HepG2 (cell line): ENCODE measurements around the gene ST14. TPM values are rescaled to one million over a fixed set of nuclear protein-coding genes. Genes with fewer than 3 reads are reported as not detected.

Source experiments
- HIC2 ChIP-seq: sonication (generic); formaldehyde crosslinking; IDR thresholded peaks from 2 replicates; pipeline ENCODE4 v1.9.0; 2022; ENCODE audit warnings: low read depth, missing genetic modification reagents
- HOXD1 ChIP-seq: sonication (generic); formaldehyde crosslinking; IDR thresholded peaks from 2 replicates; pipeline ENCODE4 v1.5.0; 2020; ENCODE audit warnings: missing genetic modification reagents
- LCORL ChIP-seq, 2 experiments: fragments of 450-650 bp in 1 of 2; sonication (generic) in 1 of 2; formaldehyde crosslinking in 1 of 2; IDR thresholded peaks; 2 replicates each; pipeline versions ENCODE4 v1.5.0 to v1.6.1; 2017 to 2020; ENCODE audit warnings: antibody characterized with exemption in 1 of 2, missing genetic modification reagents in 1 of 2
- NFYB ChIP-seq: sonication (generic); formaldehyde crosslinking; IDR thresholded peaks from 2 replicates; pipeline ENCODE4 v1.4.0; 2020; ENCODE audit warnings: missing genetic modification reagents
- PAWR ChIP-seq: sonication (generic); formaldehyde crosslinking; IDR thresholded peaks from 2 replicates; pipeline ENCODE4 v1.4.0; 2020; ENCODE audit warnings: missing genetic modification reagents, mild to moderate bottlenecking, borderline replicate concordance
- PPARG ChIP-seq: conservative IDR thresholded peaks from 2 replicates; pipeline ENCODE4 v1.6.1; 2016; ENCODE audit warnings: missing biosample characterization, missing genetic modification reagents
- TEAD3 ChIP-seq: optimal IDR thresholded peaks from 2 replicates; pipeline ENCODE3; 2016; ENCODE audit warnings: borderline replicate concordance
- TOPORS ChIP-seq: sonication (generic); formaldehyde crosslinking; IDR thresholded peaks from 2 replicates; pipeline ENCODE4 v1.8.0; 2023; ENCODE audit warnings: mild to moderate bottlenecking, missing genetic modification reagents
- U2AF2 ChIP-seq: fragments of 200-400 bp; formaldehyde crosslinking; IDR thresholded peaks from 2 replicates; pipeline ENCODE4 v1.6.1; 2017; ENCODE audit warnings: low read depth, mild to moderate bottlenecking, low read length
- ZFP37 ChIP-seq: sonication (generic); formaldehyde crosslinking; IDR thresholded peaks from 2 replicates; pipeline ENCODE4 v1.4.0; 2020; ENCODE audit warnings: missing genetic modification reagents, borderline replicate concordance
- ZFYVE20 ChIP-seq: sonication (generic); formaldehyde crosslinking; IDR thresholded peaks from 2 replicates; pipeline ENCODE4 v1.8.0; 2023; ENCODE audit warnings: low read depth, mild to moderate bottlenecking, moderate library complexity, missing genetic modification reagents, borderline replicate concordance
- ZNF225 ChIP-seq: sonication (generic); formaldehyde crosslinking; IDR thresholded peaks from 2 replicates; pipeline ENCODE4 v1.4.0; 2020; ENCODE audit warnings: mild to moderate bottlenecking, missing genetic modification reagents
- ZNF30 ChIP-seq: sonication (generic); formaldehyde crosslinking; IDR thresholded peaks from 2 replicates; pipeline ENCODE4 v1.5.0; 2020; ENCODE audit warnings: mild to moderate bottlenecking, missing genetic modification reagents
- ZNF367 ChIP-seq: sonication (generic); formaldehyde crosslinking; IDR thresholded peaks from 2 replicates; pipeline ENCODE4 v1.4.0; 2020; ENCODE audit warnings: missing genetic modification reagents, borderline replicate concordance
- ZNF567 ChIP-seq: sonication (generic); formaldehyde crosslinking; IDR thresholded peaks from 2 replicates; pipeline ENCODE4 v1.8.1; 2023; ENCODE audit warnings: mild to moderate bottlenecking, missing genetic modification reagents, borderline replicate concordance
- ZNF577 ChIP-seq: sonication (generic); formaldehyde crosslinking; IDR thresholded peaks from 2 replicates; pipeline ENCODE4 v1.4.0; 2020; ENCODE audit warnings: mild to moderate bottlenecking, low read depth, missing genetic modification reagents, borderline replicate concordance
- ZNF781 ChIP-seq: sonication (generic); formaldehyde crosslinking; IDR thresholded peaks from 2 replicates; pipeline ENCODE4 v1.5.1; 2020; ENCODE audit warnings: borderline replicate concordance, mild to moderate bottlenecking, missing genetic modification reagents; ENCODE audit errors: not compliant biosample characterization
- ZNF800 ChIP-seq: sonication (generic); formaldehyde crosslinking; IDR thresholded peaks from 2 replicates; pipeline ENCODE4 v1.4.0; 2020; ENCODE audit warnings: missing genetic modification reagents
- polyA plus RNA-seq, 8 experiments: library from polyadenylated mRNA; depleted of rRNA in 3 of 8; stranded (reverse) in 7 of 8; unstranded in 1 of 8; fragments of >200 nt; fragmentation: Illumina TruSeq in 4 of 8; extraction: Trizol in 4 of 8; gene quantifications; 2 replicates each; pipeline versions ENCODE4 v1.2.1 to v1.2.3, GENCODE V29; 2011 to 2016; ENCODE audit warnings: low read depth in 4 of 8, missing spikeins in 1 of 8, mixed read lengths in 1 of 8; ENCODE audit not compliant: insufficient read depth in 1 of 8
- total RNA-seq, 5 experiments: library from RNA; depleted of rRNA; stranded (reverse); fragments of >200 nt; fragmentation: Illumina TruSeq; extraction: Trizol; gene quantifications; 2 replicates each; pipeline ENCODE4 v1.2.3, GENCODE V29; 2016; ENCODE audit warnings: low read depth in 1 of 5
- TF ChIP-seq, protein P1 (sequence below): sonication (generic); formaldehyde crosslinking; IDR thresholded peaks from 2 replicates; pipeline ENCODE4 v1.4.0; 2020; ENCODE audit warnings: mild to moderate bottlenecking, missing genetic modification reagents, borderline replicate concordance

The ST14 gene
- total and polyA plus RNA-seq, 2 of the 13 experiments (the other 11 are each of a cell fraction or from before 2014, with no cell fraction given) = 0.88 to 1.4 TPM

DNA sequence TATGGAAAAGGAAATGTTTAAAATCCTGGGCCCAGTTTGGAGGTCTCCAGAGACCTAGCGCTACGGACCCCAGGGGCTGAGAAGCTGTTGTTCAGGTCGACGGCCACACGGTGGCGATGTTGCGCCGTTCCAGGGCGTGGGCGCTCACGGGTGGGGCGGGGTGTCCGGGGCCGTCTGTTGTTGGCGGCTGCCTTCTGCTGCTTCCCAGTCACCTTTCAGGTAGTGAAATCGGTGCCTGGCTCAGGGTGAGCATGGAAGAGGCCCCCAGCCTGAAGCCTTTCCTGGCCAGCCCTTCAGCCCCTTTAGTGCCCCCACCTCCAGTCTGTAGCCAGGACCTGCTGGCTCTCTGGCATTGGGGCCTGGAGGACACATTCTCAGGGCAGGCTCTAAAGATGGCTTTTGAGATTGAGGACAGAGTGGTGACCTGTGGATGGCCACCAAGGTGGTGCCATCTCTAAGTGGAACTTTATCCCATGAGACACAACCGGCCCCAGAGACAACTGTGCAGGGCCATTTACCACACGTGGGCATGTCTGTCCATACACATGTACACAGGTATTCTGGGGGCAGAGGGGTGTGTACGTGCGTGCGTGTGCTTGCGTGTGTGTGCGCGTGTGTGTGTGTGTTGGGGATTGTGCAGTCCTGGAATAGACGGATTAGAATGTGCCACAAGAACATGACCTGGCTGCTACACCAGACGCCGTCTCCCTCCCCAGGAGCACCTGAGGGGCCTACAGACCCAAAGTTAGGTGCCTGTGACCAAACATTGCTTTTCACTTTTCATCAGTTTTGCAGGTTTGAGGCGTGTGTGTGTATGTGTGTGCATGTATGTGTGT is 53.8 kb downstream of the ST14 start (continued):
- TF ChIP-seq, protein P1, sequence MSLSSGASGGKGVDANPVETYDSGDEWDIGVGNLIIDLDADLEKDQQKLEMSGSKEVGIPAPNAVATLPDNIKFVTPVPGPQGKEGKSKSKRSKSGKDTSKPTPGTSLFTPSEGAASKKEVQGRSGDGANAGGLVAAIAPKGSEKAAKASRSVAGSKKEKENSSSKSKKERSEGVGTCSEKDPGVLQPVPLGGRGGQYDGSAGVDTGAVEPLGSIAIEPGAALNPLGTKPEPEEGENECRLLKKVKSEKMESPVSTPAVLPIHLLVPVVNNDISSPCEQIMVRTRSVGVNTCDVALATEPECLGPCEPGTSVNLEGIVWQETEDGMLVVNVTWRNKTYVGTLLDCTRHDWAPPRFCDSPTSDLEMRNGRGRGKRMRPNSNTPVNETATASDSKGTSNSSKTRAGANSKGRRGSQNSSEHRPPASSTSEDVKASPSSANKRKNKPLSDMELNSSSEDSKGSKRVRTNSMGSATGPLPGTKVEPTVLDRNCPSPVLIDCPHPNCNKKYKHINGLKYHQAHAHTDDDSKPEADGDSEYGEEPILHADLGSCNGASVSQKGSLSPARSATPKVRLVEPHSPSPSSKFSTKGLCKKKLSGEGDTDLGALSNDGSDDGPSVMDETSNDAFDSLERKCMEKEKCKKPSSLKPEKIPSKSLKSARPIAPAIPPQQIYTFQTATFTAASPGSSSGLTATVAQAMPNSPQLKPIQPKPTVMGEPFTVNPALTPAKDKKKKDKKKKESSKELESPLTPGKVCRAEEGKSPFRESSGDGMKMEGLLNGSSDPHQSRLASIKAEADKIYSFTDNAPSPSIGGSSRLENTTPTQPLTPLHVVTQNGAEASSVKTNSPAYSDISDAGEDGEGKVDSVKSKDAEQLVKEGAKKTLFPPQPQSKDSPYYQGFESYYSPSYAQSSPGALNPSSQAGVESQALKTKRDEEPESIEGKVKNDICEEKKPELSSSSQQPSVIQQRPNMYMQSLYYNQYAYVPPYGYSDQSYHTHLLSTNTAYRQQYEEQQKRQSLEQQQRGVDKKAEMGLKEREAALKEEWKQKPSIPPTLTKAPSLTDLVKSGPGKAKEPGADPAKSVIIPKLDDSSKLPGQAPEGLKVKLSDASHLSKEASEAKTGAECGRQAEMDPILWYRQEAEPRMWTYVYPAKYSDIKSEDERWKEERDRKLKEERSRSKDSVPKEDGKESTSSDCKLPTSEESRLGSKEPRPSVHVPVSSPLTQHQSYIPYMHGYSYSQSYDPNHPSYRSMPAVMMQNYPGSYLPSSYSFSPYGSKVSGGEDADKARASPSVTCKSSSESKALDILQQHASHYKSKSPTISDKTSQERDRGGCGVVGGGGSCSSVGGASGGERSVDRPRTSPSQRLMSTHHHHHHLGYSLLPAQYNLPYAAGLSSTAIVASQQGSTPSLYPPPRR = no peak
- no peak for TF ChIP-seq ZNF30
- no peak for TF ChIP-seq LCORL (IDR thresholded peaks at IDR 0.05)
- no peak for TF ChIP-seq LCORL (CRISPR knock-in tag; IDR thresholded peaks at IDR 0.05)
- no peak for TF ChIP-seq PAWR (CRISPR knock-in tag)
- no peak for TF ChIP-seq ZNF800 (CRISPR knock-in tag)
- TF ChIP-seq TEAD3 (CRISPR knock-in tag) = no peak
- no peak for TF ChIP-seq U2AF2
- TF ChIP-seq ZNF781 (CRISPR knock-in tag) = no peak
- peak; percentile 23; the same call in 1 of the 2 replicates for TF ChIP-seq ZNF225 (CRISPR knock-in tag)
- no peak for TF ChIP-seq ZFP37
- no peak for TF ChIP-seq NFYB (CRISPR knock-in tag)
- TF ChIP-seq HOXD1 (CRISPR knock-in tag) = no peak
- TF ChIP-seq ZNF567 (CRISPR knock-in tag) = no peak
- TF ChIP-seq ZNF577 = no peak
- no peak for TF ChIP-seq TOPORS (CRISPR knock-in tag)
- no peak for TF ChIP-seq ZNF367 (CRISPR knock-in tag)
- no peak for TF ChIP-seq PPARG (CRISPR knock-in tag)
- TF ChIP-seq HIC2 = no peak
- TF ChIP-seq ZFYVE20 (CRISPR knock-in tag) = no peak
